Activated CD4-positive, CD25-positive, alpha-beta regulatory T cell (primary cell): ENCODE measurements around the gene PALM.
"Not testable (repeated sequence)": the region's sequence is repeated elsewhere in the genome, so short reads cannot be mapped to it uniquely, and the experiment has no call there.

Experiments
- DNase-seq, 4 experiments: peaks; one replicate each; lab custom pipeline; 2025; lab: John Stamatoyannopoulos, UW

The PALM gene

DNA sequence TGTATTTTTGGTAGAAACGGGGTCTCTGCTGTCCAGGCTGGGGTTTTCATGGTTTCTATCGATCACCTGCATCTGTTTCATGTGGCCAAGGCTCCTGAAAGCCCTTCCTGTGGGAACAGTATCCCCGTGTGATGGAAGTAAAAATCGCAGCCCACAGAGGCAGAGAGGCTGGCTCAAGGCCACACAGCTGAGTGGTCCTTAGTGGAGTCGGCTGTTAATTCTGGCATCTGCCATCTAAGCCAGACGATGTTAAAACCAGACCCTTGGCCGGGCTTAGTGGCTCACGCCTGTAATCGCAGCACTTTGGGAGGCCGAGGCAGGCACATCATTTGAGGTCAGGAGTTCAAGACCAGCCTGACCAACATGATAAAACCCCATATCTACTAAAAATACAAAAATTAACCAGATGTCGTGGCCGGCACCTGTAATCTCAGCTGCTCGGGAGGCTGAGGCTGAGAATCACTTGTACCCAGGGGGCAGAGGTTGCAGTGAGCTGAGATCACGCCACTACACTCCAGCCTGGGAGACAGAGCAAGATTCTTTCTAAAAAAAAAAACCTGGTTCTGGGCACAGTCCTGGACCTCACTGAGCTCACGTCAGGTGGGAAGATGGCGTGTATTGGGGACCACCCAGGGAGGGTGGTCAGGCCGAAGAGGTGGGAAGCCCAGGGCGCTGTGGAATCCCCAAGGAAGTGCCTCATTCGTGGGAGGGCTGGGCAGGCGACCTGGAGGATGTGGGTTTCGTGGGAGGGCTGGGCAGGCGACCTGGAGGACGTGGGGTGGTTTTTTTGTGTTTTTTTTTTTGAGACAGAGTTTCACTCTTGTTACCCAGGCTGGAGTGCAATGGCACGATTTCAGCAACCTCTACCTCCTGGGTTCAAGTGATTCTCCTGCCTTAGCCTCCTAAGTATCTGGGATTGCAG is 23.7 kb downstream of the PALM start:
- no peak for DNase-seq

DNA sequence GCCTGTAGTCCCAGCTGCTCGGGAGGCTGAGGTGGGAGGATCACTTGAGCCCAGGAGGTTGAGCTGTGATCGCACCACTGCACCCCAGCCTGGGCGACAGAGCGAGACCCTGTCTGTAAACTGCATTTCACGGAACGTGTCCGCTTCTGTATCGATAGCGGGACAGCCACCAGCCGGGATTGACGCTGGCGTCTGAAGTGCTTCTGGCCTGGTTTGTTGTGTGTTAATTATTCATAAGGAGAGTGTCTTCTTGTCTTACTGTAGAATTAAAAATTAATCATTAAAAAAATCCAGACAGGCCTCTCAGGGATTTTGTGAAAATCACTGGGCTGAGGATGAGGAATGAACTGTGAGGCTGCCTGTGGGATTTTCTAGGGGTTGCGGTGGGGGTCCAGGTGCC is 26.0 kb downstream of the PALM start:
- no peak for DNase-seq

DNA sequence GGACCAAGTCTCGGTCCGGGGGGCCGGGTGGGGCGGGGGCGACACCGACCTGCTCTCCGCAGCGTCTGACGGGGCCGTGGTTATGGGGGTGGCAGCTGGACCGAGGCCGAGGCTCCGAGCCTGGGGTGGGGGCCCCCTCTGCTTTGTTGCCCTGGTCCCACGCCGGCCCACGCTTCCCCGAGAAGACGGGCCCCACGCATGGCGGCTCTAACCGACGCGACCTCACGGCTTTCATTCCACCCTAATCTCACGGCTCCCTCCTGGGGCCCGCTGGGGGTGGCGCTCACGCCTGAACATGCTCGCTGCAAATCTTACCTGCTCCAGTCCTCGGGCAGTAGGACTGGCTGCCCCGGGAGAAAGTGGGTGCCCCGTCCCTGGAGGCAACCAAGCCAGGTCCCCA is 27.4 kb downstream of the PALM start:
- no peak for DNase-seq

DNA sequence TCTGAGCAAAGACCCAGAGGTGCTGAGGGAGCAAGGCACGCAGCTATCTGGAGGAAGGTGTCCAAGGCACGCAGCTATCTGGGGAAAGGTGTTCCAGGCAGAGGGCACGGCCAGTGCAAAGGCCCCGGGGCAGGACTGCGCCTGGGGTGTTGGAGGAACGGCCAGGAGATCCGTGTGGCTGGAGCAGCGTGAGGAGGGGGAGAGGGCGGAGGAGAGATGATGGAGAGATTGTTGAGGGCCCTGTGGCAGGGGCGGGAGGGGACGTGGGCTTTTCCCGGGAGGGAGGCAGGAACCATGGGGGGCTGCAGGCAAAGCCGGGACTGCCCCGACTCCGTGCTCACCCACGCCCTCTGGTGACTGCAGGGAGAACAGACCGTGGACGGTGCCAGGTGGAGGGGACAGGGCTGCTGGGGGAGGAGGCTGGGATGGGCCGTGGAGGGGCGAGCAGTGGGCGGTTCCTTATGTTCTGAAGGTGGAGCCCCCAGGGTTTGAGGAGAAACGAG is 28.9 kb downstream of the PALM start:
- peak; percentile 12 to 33 (median 23) for DNase-seq

DNA sequence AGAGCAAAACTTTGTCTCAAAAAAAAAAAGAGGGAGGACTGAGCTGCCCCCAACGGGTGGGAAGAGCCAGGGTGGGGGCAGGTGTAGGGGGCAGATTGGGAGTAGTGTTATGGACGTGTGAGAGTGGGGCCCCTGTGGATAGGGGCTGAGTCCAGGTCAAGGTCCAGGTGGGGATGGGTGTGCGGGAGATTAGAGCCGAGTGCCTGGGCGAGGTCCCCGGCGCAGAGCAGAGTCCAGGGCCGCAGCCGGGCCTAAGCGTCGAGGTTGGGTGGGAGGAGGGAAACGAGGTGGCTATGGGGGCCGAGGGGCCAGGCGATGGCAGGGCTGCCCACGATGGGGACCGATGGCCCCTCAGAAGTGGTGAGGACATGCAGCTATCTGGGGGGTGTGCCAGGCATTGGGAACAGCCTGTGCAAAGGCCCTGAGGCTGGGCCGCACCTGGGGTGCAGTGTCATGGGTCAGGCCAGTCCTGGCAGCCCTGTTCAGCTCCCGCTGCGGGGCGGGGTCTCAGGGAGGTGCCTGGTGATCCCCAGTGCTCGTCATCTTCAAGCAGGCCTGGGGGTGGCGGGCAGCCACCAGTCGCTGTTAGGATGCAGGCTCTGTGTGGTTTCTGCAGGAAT is 29.9 kb downstream of the PALM start:
- DNase-seq: no peak

DNA sequence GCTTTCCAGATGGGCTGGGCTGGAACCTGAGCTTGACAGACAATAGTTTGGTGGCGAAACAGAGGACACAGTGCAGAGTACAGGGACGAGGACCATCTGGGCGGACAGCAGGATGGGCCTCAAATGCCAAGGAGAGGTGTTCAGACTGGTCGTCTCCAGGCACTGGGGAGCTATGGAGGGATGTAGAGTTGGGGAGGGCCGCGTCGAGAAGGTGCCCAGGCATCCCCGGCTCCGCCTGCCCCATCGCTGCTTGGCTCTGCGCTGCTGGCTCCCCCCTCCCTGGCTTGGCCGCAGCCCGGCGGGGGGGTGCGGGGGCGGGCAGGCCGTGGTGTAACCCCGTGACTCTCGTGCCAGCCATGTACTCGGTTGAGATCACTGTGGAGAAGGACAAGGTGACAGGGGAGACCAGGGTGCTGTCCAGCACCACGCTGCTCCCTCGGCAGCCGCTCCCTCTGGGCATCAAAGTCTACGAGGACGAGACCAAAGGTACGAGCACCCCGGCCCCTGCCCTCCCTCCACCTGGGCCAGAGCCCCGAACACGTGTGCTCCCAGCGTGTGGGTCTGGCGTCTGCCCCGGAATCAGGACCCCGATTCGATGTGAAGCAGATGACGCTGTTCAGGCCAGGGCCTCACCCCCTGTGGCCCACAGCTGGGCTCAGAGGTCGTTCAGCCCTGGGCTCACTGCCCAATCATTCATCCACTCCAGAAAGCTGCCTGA is 31.4 kb downstream of the PALM start:
- no peak for DNase-seq

DNA sequence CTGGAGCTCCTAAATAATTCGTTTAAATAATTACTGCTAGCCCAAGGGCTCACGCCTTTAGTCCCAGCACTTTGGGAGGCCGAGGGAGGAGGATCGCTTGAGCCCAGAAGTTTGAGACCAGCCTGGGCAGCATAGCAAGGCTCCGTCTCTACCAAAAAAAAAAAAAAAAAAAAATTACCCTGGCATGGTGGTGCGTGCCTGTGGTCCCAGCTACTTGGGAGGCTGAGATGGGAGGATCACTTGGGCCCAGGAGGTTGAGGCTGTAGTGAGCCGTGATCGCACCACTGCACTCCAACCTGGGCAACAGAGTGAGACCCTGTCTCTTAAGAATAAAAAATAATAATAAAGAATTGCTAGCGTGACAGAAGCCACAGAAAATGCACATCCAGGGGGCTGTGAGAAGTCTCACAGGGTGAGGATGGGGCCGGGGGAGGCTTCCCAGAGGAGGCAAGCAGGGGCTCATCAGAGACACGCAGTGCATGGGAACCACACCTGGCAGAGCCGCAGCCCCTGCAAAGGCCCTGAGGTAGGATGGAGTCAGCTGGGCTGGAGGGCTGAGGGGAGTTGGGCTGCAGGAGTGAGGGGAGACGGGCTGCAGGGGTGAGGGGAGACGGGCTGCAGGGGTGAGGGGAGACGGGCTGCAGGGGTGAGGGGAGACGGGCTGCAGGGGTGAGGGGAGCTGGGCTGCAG is 32.2 kb downstream of the PALM start:
- not testable (repeated sequence) for DNase-seq

DNA sequence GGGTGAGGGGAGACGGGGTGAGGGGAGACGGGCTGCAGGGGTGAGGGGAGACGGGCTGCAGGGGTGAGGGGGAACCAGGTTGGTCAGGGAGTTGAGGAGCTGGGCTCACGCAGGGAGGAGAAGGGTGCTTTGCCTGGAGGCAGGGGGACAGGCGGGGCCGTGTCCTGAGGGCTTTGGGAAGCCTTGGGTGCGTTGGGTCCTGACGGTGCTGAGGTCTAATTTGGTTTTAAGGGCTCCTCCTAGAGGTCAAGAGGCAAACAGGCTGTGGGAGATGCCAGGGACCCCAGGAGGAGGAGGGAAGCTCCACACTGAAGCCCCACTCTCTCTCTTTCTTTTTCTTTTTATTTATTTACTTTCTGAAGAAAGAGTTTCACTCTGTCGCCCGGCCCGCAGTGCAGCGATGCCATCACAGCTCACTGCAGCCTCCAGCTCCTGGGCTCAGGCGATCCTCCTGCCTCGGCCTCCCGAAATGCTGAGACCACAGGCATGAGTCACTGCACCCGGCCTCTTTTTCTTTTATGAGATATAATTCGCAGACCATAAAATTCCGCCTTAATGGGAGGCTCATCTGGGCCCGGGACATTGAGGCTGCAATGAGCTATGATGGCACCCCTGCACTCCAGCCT is 32.9 kb downstream of the PALM start:
- no peak for DNase-seq

DNA sequence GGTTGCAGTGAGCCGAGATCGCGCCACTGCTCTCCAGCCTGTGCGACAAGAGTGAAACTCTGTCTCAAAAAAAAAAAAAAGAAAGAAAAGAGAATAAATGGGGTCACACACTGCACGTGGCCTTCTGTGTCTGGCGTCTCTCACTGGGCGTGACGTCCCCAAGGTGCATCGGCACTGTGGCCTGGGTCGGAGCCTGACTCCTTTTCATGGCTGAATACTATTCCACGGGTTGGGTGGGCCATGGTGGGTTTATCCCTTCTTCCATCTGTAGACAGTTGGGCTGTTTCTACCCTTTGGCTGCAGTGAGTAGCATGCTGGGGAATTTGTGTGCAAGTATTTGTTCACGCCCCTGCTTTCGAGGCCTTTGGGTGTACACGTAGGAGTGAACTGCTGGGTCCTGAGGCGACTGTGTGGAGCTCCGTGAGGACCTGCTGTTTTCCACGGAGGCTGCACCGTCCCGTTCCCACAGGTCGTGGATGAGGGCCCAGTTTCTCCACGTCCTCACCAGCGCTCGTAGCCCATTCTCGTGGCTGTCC is 33.9 kb downstream of the PALM start:
- no peak for DNase-seq

DNA sequence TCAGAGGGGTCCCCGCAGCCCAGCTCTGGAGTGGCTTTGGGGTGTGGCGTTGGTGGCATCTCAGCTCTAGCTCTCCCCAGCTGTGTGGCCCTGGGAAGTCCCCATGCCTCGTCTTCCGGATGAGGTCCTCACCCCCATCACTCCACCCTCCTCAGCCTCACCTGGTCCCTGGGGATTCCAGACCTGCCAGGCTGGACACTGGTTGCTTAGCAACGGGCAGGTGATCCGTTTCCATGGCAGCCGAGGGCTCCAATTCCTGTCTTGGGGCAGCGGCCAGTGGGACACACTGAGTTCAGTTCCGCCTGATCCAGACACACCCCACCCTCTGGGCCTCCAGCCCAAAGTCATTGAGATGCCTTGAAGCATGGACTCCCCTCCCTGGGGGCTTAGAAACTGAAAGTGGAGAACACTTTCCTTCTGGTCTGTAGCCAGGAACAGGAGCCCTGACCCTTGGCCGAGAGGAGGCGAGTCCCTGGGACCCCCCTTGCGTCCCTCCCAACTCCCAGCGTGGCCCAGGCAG is 34.5 kb downstream of the PALM start:
- DNase-seq: no peak

DNA sequence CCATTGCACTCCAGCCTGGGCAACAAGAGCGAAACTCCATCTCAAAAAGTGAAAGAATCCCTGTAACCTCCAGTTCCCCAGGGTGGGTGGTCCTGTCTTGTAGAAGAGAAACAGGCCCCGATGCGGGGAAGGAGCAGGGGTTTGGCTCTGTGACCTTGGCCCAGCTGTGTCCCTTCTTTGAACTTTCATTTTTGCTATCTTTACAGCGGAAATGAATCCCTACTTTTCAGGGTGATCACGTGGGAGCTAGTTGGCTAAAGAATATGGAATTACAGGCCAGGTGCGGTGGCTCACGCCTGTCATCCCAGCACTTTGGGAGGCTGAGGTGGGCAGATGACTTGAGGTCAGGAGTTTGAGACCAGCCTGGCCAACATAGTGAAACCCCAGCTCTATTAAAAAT is 36.4 kb downstream of the PALM start:
- DNase-seq: not testable (repeated sequence)

DNA sequence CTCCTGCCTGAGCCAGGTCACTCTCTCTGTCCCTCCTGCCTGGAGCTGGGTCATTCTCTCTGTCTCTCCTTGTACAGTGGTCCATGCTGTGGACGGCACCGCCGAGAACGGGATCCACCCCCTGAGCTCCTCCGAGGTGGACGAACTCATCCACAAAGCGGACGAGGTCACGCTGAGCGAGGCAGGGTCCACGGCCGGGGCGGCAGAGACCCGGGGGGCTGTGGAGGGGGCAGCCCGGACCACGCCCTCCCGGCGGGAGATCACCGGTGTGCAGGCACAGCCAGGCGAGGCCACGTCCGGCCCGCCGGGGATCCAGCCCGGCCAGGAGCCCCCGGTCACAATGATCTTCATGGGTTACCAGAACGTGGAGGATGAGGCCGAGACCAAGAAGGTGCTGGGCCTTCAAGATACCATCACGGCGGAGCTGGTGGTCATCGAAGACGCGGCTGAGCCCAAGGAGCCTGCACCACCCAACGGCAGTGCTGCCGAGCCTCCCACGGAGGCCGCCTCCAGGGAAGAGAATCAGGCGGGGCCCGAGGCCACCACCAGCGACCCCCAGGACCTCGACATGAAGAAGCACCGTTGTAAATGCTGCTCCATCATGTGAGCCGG is 37.6 kb downstream of the PALM start:
- no peak for DNase-seq

DNA sequence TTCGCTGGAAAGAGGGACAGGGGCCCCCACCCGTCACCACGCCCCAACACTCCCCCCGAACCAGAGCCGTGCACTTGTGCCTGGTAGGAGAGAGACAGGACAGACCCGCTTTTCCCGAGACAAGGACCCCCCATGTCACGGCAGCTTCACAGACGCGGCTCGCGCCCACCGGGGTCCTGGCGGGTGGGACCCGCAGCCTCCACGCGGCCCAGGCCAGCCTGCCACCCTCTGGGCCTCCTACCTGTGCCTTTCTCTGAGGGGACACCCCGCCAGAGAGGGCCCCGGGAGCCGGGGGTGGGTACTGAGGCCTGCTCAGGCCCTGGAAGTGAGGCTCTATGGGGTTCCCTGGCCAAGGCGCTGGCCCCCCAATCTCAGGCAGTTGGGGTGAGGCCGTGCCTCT is 38.2 kb downstream of the PALM start:
- DNase-seq: no peak

DNA sequence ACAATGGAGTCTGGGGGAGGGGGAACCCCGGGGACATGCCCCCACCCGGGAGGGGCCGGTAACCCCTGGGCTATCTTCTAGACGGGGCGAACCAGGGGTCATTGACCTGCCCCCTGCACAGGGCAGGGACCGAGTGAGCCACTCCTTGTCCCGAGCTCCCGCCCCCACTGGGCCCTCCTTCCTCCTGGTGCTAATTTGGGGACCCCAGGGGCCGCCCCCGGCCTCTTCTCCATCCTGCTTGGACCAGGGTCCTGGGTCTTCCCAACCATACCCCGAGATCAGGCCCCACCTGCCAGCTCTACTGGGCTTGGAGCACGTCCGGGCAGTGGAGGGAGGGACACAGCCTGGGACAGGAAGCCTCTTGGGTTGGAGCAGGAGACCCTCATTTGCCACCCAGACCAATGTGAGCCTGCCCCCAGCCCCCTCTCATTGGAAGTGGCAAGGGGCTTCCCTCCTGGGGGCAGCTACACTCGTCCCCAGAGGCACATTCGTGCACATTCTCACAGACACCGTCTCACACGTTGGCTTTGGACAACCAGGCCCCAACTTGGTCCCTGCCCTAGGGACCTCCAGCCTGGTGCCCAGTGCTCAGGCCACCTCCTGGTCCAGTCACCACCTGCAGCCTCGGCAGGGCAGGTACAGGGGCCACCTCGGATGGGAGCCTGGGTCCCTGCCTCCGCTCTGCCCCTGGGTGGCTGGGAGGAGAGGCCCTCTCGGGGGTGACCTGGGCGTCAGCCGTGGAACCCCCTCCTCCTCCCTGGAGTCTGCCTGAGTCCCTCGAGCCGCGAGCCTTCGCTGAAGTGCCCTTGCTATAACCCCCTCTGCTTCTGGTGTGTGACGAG is 38.9 kb downstream of the PALM start:
- no peak for DNase-seq

DNA sequence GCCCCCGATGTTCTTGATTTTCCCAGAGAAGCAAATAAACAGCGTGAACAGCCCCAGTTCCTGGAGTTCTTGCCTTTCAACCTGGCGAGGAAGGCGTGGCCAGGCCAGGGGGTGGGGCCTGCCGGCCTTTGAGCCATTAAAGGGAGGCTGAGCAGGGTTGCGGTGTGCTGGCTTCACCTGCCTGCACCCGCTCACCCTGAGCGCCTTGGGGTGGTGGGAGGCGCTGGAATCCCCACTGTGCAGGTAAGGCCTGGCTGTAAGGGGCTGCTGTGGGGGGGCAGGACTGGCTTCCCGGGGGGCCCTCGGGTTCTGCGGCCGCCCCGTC is 39.5 kb downstream of the PALM start:
- DNase-seq: no peak

DNA sequence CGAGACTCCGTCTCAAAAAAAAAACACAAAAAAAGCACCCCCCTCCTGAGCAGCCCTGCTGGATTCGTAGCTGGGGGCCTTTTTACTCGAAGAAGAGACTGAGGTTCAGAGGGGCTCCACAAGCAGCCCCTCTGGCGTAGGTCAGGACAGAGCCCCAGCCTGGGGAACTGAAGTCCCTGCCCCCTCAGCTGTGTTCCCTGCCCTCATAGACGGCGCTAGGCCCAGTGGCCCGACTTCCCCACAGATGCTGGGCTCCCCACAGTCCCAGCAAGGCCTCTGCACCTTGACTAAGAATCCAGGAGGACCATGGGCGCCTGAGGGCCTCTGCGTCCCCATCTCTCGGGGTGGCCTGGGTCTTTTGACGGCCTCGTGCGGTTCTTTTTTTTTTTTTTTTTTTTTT is 41.1 kb downstream of the PALM start:
- no peak for DNase-seq

DNA sequence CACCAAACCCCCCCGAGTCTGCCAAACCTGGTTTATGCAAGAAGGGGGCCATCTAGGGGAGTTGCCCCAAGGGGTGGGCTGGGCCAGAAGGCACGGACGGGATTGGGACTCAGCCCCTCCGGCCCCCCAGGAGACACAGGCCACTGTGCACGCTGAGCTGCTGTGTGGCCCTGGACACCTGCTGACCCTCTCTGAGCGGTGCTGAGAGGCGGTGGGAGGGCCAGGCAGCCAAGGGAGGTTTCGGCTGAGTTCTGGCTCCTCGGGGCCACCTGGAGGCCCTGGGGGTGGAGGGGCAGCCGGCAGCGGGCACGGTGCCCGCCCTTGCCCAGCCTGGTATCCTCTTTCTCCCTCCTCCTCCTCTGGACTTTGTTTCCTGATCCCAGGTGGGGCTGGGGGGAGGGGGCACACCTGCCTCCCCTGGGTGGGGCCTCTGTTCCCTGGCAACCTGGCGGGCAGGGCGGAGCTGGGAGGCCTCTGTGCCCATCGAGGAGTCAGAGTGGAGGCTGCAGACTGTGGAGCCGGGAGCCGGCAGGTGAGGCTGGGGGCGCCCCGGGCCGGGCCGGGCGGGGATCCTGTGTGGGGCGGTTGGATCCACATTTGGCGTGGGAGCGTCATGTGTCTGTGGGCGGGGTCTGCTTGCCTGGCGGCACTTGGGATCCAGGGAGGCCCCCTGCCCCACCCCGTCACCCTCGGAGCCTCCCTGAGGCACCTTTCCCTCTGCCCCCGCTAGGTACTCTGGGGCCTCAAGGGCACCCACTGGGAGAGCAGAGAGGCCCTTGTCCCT is 42.1 kb downstream of the PALM start, which contains the start of gene MISP:
MISP (plus strand) TSS at position 473 of the 784 bp plus-strand sequence. CDS start 5,835 bp downstream, outside the sequence.
- DNase-seq: no peak

DNA sequence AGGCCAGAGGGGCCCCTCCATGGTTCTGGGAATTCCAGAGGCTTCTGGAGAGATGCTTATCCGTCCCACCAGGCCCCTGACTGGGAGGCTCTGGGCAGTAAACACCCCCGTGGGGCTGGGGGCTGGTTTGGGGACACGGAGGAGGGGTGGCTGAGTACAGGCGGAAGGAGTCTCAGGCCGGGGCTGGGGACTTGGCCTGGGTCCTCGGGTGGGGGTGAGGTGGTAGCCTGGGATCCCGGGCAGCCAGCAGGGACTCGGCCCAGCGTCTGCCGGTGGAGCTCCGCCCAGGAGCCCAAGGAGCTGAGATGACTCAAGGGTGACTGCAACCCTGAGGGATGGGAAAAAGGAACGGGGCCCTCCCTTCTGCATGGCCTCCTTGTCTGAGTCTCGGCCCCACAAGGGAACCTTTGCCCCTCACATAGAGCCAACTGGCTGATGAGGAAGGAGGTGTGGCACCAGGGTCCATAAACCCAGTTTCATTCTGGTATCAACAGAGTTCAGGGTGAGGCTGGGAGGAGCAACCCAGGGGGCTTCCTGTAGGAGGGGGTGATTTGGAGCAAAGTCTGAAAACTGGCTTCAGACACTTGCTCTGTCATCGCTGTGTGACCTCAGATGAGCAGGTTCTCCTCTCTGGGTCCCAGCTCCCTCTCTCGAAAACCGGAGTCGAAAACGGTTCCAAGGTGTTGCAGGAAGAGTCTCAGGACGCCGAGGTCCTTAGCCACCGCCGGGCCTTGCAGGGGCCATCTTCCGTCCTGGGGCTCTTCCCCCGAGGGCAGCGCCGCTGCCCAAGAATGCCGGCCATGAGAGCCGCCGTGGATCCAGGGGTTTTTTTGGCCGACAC is 43.0 kb downstream of the PALM start:
- no peak for DNase-seq
